ENCODE measurements around the gene TMOD1.

Gene TMOD1

DNA sequence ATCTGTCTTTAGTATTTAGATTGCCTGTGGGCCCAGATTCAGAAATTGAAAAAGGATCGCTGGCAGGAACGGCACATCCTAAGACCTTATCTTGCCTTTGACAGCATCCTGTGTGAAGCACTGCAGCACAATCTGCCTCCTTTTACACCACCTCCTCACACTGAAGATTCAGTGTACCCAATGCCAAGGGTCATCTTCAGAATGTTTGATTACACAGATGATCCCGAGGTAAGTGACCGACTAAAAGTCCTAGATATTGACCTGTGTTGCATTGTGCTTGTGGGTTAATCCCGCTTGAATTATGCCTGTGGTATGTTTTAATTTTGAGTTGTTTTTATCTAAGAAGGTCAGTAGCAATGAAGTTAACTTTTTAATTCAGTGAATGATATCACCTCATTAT lies 146.5 kb downstream of the TMOD1 start:
- no peak for DNase-seq

All from stimulated activated CD4-positive, alpha-beta T cell treated with anti-CD3 and anti-CD28 coated beads, Interleukin-4, amount 100 ng/mL, for 1 hour (primary cell).